Mesenchymal stem cell (in vitro differentiated cells and primary cell): ENCODE measurements around the gene OXCT2.
"Not testable (repeated sequence)": the region's sequence is repeated elsewhere in the genome, so short reads cannot be mapped to it uniquely, and the experiment has no call there.

ENCODE experiments used
- DNase-seq: peaks from one replicate; pipeline ENCODE4 v3.0.0-alpha.2; 2013
- H2AFZ ChIP-seq: one replicate; pipeline ENCODE4 v1.6.1; 2013; ENCODE audit warnings: low read depth, mild to moderate bottlenecking, control low read depth, inconsistent platforms, low read length, moderate library complexity
- H2AK5ac ChIP-seq: 2 replicates; pipeline ENCODE4 v1.6.1; 2013; ENCODE audit warnings: low read length, moderate library complexity, mild to moderate bottlenecking, inconsistent platforms; ENCODE audit not compliant: severe bottlenecking
- H2BK120ac ChIP-seq: one replicate; pipeline ENCODE4 v1.6.1; 2013; ENCODE audit warnings: low read depth, mild to moderate bottlenecking, inconsistent platforms, low read length, moderate library complexity
- H2BK12ac ChIP-seq, 2 experiments: one replicate each; pipeline ENCODE4 v1.6.1; 2013; ENCODE audit warnings: inconsistent platforms in 2 of 2, low read length in 2 of 2, mild to moderate bottlenecking in 2 of 2, moderate library complexity in 2 of 2, control low read depth in 1 of 2
- H2BK15ac ChIP-seq: one replicate; pipeline ENCODE4 v1.6.1; 2013; ENCODE audit warnings: mild to moderate bottlenecking, low read depth, inconsistent platforms; ENCODE audit not compliant: poor library complexity, severe bottlenecking
- H2BK5ac ChIP-seq: 2 replicates; pipeline ENCODE4 v1.6.1; 2013; ENCODE audit warnings: low read depth, mild to moderate bottlenecking, low read length, control low read depth, inconsistent platforms; ENCODE audit not compliant: poor library complexity, severe bottlenecking
- H3K14ac ChIP-seq, 2 experiments: one replicate each; pipeline ENCODE4 v1.6.1; 2013; ENCODE audit warnings: inconsistent platforms in 2 of 2, low read length in 2 of 2, control low read depth in 1 of 2, mild to moderate bottlenecking in 1 of 2, moderate library complexity in 1 of 2
- H3K18ac ChIP-seq, 2 experiments: one replicate each; pipeline ENCODE4 v1.6.1; 2013; ENCODE audit warnings: inconsistent platforms in 2 of 2, low read length in 2 of 2, control low read depth in 1 of 2, low read depth in 1 of 2, mild to moderate bottlenecking in 1 of 2
- H3K23ac ChIP-seq, 2 experiments: one replicate each; pipeline ENCODE4 v1.6.1; 2013; ENCODE audit warnings: inconsistent platforms in 2 of 2, low read length in 2 of 2, mild to moderate bottlenecking in 2 of 2, moderate library complexity in 2 of 2, control low read depth in 1 of 2
- H3K27ac ChIP-seq: 2 replicates; pipeline ENCODE4 v1.5.1; 2013; ENCODE audit warnings: mild to moderate bottlenecking, moderate library complexity, low read length, control low read depth, inconsistent platforms; ENCODE audit not compliant: poor library complexity, severe bottlenecking
- H3K27me3 ChIP-seq, 2 experiments: 2 replicates each; pipeline versions ENCODE4 v1.6.1 to v1.7.0; 2013; ENCODE audit warnings: low read length in 2 of 2, mild to moderate bottlenecking in 2 of 2, moderate library complexity in 2 of 2, control low read depth in 1 of 2, inconsistent platforms in 1 of 2; ENCODE audit not compliant: control insufficient read depth in 1 of 2, insufficient read depth in 1 of 2
- H3K36me3 ChIP-seq, 2 experiments: 2 replicates each; pipeline versions ENCODE4 v1.6.1 to v1.7.0; 2013; ENCODE audit warnings: low read length in 2 of 2, control low read depth in 1 of 2, inconsistent platforms in 1 of 2, low read depth in 1 of 2, mild to moderate bottlenecking in 1 of 2; ENCODE audit not compliant: insufficient read depth in 2 of 2, control insufficient read depth in 1 of 2
- H3K4ac ChIP-seq, 2 experiments: one replicate each; pipeline ENCODE4 v1.6.1; 2013; ENCODE audit warnings: inconsistent platforms in 2 of 2, low read length in 2 of 2, mild to moderate bottlenecking in 2 of 2, moderate library complexity in 2 of 2, control low read depth in 1 of 2, low read depth in 1 of 2
- H3K4me1 ChIP-seq: 2 replicates; pipeline ENCODE4 v1.6.1; 2013; ENCODE audit warnings: low read depth, low read length, control low read depth; ENCODE audit not compliant: control insufficient read depth, insufficient read depth
- H3K4me2 ChIP-seq: 2 replicates; pipeline ENCODE4 v1.6.1; 2013; ENCODE audit warnings: low read length, mild to moderate bottlenecking, inconsistent platforms; ENCODE audit not compliant: poor library complexity, severe bottlenecking
- H3K4me3 ChIP-seq, 2 experiments: 2 replicates each; pipeline versions ENCODE4 v1.5.1 to v1.7.0; 2013; ENCODE audit warnings: low read length in 2 of 2, mild to moderate bottlenecking in 2 of 2, control low read depth in 1 of 2, low read depth in 1 of 2; ENCODE audit not compliant: insufficient read depth in 1 of 2
- H3K79me1 ChIP-seq: replicated peaks from 2 replicates; pipeline ENCODE4 v1.6.1; 2013; ENCODE audit warnings: mild to moderate bottlenecking, control low read depth, low read length, inconsistent platforms; ENCODE audit not compliant: poor library complexity, severe bottlenecking
- H3K9ac ChIP-seq: 2 replicates; pipeline ENCODE4 v1.7.0; 2013; ENCODE audit warnings: mild to moderate bottlenecking, low read length, moderate library complexity
- H3K9me3 ChIP-seq: 2 replicates; pipeline ENCODE4 v1.7.0; 2013; ENCODE audit warnings: mild to moderate bottlenecking, low read length; ENCODE audit not compliant: control insufficient read depth
- H4K8ac ChIP-seq: one replicate; pipeline ENCODE4 v1.6.1; 2013; ENCODE audit warnings: inconsistent platforms, mild to moderate bottlenecking, low read length, moderate library complexity
- H4K91ac ChIP-seq: one replicate; pipeline ENCODE4 v1.6.1; 2013; ENCODE audit warnings: mild to moderate bottlenecking, low read length, inconsistent platforms
- WGBS: methylation state at CpG from one replicate; pipeline ENCODE4 v1.1.7; 2013; ENCODE audit warnings: mixed read lengths; 5-methylcytosine and 5-hydroxymethylcytosine counted together

Gene OXCT2

GRCh38 chr1:39769502-39769901, 1.6 kb downstream of the OXCT2 start:
- 79% methylated on average over 5 of the region's 19 CpGs for WGBS
- not testable (repeated sequence) for H2BK5ac ChIP-seq, H3K4me2 ChIP-seq, H3K4ac ChIP-seq, H2BK15ac ChIP-seq, H4K8ac ChIP-seq, DNase-seq, H3K36me3 ChIP-seq, H2BK120ac ChIP-seq, H2AK5ac ChIP-seq, H4K91ac ChIP-seq, H3K23ac ChIP-seq, H3K79me1 ChIP-seq, H3K27ac ChIP-seq, H3K18ac ChIP-seq, H3K9ac ChIP-seq, H3K27me3 ChIP-seq, H3K14ac ChIP-seq, H3K4me3 ChIP-seq, H2AFZ ChIP-seq, H2BK12ac ChIP-seq, H3K9me3 ChIP-seq, H3K4me1 ChIP-seq

- WGBS, result no CpG with 5 or more reads among the region's 5 CpGs
- not testable (repeated sequence) for H2AFZ ChIP-seq, H3K14ac ChIP-seq
These were observed 4.7 kb downstream of the OXCT2 start for GRCh38 chr1:39766466-39766865.

GRCh38 chr1:39764512-39764911, 6.6 kb downstream of the OXCT2 start:
- H3K18ac ChIP-seq, H3K4me2 ChIP-seq, H3K27ac ChIP-seq, H3K9me3 ChIP-seq, H2BK12ac ChIP-seq, H2BK15ac ChIP-seq, H2AK5ac ChIP-seq, H3K4me3 ChIP-seq, H2BK120ac ChIP-seq, H3K27me3 ChIP-seq, H3K23ac ChIP-seq, H4K91ac ChIP-seq, H3K4ac ChIP-seq, H3K79me1 ChIP-seq, H4K8ac ChIP-seq, H3K9ac ChIP-seq, H3K36me3 ChIP-seq, H2BK5ac ChIP-seq, DNase-seq, H2AFZ ChIP-seq, H3K14ac ChIP-seq, H3K4me1 ChIP-seq: not testable (repeated sequence)
- no CpG with 5 or more reads among the region's 19 CpGs for WGBS

More at GRCh38 chr1:39766466-39766865, 4.7 kb downstream of the OXCT2 start:
- not testable (repeated sequence) for H3K9me3 ChIP-seq, H4K8ac ChIP-seq, H3K23ac ChIP-seq, H3K4me2 ChIP-seq, H4K91ac ChIP-seq, H2BK15ac ChIP-seq, H2BK12ac ChIP-seq, H2AK5ac ChIP-seq, H3K4ac ChIP-seq, H2BK5ac ChIP-seq, H3K4me1 ChIP-seq, H3K27ac ChIP-seq, H3K36me3 ChIP-seq, H3K27me3 ChIP-seq, DNase-seq, H3K9ac ChIP-seq, H2BK120ac ChIP-seq, H3K4me3 ChIP-seq, H3K18ac ChIP-seq, H3K79me1 ChIP-seq

- H3K4me3 ChIP-seq, H4K8ac ChIP-seq, DNase-seq, H3K27me3 ChIP-seq, H2BK12ac ChIP-seq, H3K4me2 ChIP-seq, H3K9ac ChIP-seq, H3K4ac ChIP-seq, H4K91ac ChIP-seq, H3K9me3 ChIP-seq, H2AFZ ChIP-seq, H3K23ac ChIP-seq, H2BK5ac ChIP-seq, H3K79me1 ChIP-seq, H2AK5ac ChIP-seq, H2BK15ac ChIP-seq, H3K14ac ChIP-seq, H3K27ac ChIP-seq, H2BK120ac ChIP-seq, H3K4me1 ChIP-seq, H3K18ac ChIP-seq: not testable (repeated sequence)
- H3K36me3 ChIP-seq, result peaks cover 8 to 13% of the 10 kb centered on the region in 2 experiments
- WGBS, result 87% methylated on average over 9 of the region's 18 CpGs
These were observed 7.4 kb downstream of the OXCT2 start for GRCh38 chr1:39763619-39764374.
